WERI-Rb-1 (cell line): ENCODE results near the gene CCDC178.

Source experiments
- DNase-seq: peaks from one replicate; pipeline ENCODE4 v3.0.0-alpha.2; 2020
- H3K27ac ChIP-seq: fragments of 250-450 bp; sonication (Bioruptor Pico); 2 replicates; pipeline ENCODE4 v1.5.1; 2020; ENCODE audit warnings: mild to moderate bottlenecking, moderate library complexity
- H3K27me3 ChIP-seq: fragments of 250-450 bp; sonication (Bioruptor Pico); 2 replicates; pipeline ENCODE4 v1.5.1; 2021; ENCODE audit warnings: mild to moderate bottlenecking, low read depth, moderate library complexity; ENCODE audit not compliant: insufficient read depth, severe bottlenecking
- H3K36me3 ChIP-seq: fragments of 250-450 bp; sonication (Bioruptor Pico); 2 replicates; pipeline ENCODE4 v1.5.1; 2020; ENCODE audit warnings: mild to moderate bottlenecking, moderate library complexity
- H3K4me3 ChIP-seq: 2 replicates; pipeline ENCODE4 v1.5.1; 2011; ENCODE audit warnings: low read depth, mild to moderate bottlenecking, control low read depth, low read length
- H3K9me3 ChIP-seq: fragments of 250-450 bp; sonication (Bioruptor Pico); 2 replicates; pipeline ENCODE4 v1.5.1; 2021; ENCODE audit warnings: mild to moderate bottlenecking, moderate library complexity; ENCODE audit not compliant: severe bottlenecking
- TF ChIP-seq, protein P1 (sequence below): IDR thresholded peaks from 2 replicates; pipeline ENCODE4 v1.5.1; 2011; ENCODE audit warnings: low read depth, mild to moderate bottlenecking, control low read depth, inconsistent platforms, low read length

Gene CCDC178

DNA sequence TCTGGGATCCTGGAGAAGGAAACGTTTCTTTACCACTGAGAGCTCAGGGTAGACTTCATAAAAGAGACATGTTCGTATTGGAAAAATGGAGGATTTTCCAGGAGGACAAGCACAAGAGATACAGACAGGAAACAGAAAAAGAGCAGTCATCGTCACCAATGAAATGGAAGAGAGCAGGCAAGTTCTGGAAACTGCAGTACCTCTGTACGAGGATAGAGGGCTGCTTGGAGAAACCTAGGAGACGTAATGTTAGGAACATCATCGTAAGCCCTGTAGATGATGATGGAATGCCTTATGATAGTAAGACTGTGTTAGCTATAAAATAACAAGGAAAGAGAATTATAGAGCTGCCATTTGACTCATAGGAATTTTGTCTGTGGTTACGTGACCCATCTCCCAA is 546.6 kb downstream of the CCDC178 start:
- no peak for DNase-seq
- H3K36me3 ChIP-seq: no peaks in the 10 kb centered on the region
- H3K27ac ChIP-seq: no peak overlapping the region
- TF ChIP-seq, protein P1, sequence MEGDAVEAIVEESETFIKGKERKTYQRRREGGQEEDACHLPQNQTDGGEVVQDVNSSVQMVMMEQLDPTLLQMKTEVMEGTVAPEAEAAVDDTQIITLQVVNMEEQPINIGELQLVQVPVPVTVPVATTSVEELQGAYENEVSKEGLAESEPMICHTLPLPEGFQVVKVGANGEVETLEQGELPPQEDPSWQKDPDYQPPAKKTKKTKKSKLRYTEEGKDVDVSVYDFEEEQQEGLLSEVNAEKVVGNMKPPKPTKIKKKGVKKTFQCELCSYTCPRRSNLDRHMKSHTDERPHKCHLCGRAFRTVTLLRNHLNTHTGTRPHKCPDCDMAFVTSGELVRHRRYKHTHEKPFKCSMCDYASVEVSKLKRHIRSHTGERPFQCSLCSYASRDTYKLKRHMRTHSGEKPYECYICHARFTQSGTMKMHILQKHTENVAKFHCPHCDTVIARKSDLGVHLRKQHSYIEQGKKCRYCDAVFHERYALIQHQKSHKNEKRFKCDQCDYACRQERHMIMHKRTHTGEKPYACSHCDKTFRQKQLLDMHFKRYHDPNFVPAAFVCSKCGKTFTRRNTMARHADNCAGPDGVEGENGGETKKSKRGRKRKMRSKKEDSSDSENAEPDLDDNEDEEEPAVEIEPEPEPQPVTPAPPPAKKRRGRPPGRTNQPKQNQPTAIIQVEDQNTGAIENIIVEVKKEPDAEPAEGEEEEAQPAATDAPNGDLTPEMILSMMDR: peak; percentile 51
- no peaks in the 10 kb centered on the region for H3K27me3 ChIP-seq
- peaks cover 8% of the 10 kb centered on the region for H3K9me3 ChIP-seq
- H3K4me3 ChIP-seq: no peak overlapping the region

DNA sequence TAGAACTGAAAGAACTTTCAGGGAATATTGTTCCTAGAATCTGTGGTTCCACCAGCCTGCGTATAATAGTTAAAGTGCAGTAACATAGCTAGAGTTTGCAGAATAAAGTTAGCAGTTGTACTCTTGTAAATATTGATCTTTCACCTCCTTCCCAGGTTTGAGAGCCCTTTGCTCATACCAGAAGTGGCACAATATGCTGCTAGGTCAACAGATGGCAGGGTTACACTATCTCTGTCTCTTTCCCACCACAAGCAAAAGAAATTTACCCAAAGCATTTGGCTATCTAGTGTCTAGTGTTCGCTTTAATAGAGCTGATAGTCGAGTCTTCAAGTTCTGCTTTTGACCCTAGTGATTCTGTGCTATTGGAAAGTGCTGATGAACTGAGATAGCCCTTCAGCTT is 548.7 kb downstream of the CCDC178 start:
- Histone ChIP-seq H3K27ac (no peak overlapping the region), H3K4me3 (no peak overlapping the region), H3K9me3 (peaks cover 2% of the 10 kb centered on the region), H3K36me3 (no peaks in the 10 kb centered on the region), H3K27me3 (no peaks in the 10 kb centered on the region)
- no peak for DNase-seq
- TF ChIP-seq, protein P1: no peak

DNA sequence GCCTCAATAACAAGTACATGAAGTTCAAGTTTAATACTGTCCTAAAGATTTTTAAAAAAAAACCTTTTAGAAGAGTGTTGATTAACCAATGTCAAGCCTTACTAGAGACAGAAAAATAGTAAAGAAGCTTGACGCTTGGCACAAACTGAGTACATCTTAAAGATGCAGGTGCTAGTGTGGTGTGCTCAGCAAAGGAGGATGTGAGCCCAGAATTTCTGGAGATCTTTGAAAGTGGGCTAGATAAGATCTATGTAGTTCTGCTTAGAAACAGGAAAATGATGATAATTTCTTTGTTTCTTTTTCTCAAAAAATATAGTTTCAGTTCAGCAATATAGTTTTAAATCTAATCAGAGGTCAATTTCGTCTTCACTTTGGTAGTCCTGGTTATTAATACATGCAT is 549.4 kb downstream of the CCDC178 start:
- DNase-seq: no peak
- no peak overlapping the region for H3K27ac ChIP-seq

DNA sequence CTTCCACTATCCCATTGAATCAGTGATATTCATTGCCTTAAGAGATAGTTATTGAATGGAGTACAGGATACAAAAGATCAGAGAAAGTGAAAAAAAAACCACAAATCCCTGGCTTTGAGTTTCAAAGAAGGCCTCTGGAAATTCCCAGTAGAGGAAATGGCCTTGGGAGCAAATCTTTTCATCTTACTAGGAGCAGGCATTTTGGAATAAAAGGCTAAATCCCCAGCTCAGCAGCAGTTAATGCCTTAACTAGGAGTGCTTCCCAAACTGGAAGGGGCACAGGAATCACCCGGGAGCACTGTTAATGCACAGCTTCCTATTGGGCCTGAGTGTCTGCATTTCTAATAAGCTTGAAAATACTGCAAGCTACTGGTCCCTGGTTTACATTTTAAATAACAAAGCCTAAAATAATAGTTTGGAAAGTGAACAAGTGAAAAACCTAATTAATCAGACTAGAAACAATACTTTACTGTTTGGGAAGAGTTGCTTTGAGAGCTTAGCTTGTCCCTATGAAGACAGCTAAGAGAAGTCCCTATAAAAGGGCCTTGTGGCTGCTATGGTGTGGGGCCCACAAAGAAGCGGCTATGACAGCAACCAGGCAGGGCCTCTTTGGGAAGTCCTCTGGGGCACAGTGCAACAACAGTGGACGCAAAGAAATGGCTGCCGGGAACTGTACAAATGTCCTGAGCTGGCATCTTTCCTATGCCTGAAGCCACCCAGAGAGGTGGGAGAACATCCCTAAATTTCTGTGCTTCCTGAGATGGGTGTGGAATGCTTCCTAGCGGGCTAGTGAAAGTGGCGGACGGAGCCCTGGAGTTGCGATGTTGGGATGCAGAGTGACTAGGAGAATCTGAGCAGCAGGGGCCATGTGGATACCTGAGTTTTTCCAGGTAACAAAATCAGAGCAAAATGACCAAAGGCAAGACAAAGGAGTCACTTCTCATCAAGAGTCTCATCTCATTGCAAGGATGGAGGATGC is 550.6 kb downstream of the CCDC178 start:
- TF ChIP-seq, protein P1: no peak
- H3K4me3 ChIP-seq: no peak overlapping the region
- no peaks in the 10 kb centered on the region for H3K9me3 ChIP-seq
- DNase-seq: no peak
- no peaks in the 10 kb centered on the region for H3K36me3 ChIP-seq
- H3K27me3 ChIP-seq: no peaks in the 10 kb centered on the region
- no peak overlapping the region for H3K27ac ChIP-seq

More for the DNA sequence above, 549.4 kb downstream of the CCDC178 start:
- no peaks in the 10 kb centered on the region for H3K27me3 ChIP-seq
- no peaks in the 10 kb centered on the region for H3K9me3 ChIP-seq
- no peak overlapping the region for H3K4me3 ChIP-seq
- H3K36me3 ChIP-seq: no peaks in the 10 kb centered on the region
- TF ChIP-seq, protein P1: no peak

DNA sequence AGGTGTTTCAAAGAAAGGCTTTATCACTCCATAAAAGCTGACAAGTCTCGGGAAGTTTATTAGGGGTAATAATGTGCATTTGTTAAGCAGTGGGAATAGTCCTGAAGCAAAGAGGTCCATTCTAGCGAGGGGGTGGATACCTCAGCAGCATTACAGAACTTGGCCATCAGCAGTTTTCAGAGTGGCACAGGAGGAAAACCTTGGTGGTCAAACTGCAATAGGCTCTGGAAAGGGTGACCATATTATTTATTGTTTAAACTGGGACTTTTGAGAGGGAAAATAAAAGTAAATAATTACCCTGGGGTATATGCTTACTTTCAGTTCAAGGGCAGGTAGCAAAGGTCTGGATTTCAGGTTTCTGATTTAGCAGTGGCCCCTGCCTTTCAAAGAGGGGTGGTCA is 552.2 kb downstream of the CCDC178 start:
- no peak for DNase-seq
- Histone ChIP-seq H3K4me3 (no peak overlapping the region), H3K27me3 (no peaks in the 10 kb centered on the region), H3K27ac (no peak overlapping the region), H3K36me3 (no peaks in the 10 kb centered on the region), H3K9me3 (no peaks in the 10 kb centered on the region)
- TF ChIP-seq, protein P1: no peak
